Gastroesophageal sphincter (tissue), 3 donors: ENCODE results near the gene MT1X.

Experiments used
- CTCF ChIP-seq, 4 experiments: fragments of 200-600 bp in 2 of 4; fragments of 450-650 bp in 2 of 4; sonication (generic) in 1 of 4; IDR thresholded peaks; one replicate each; pipeline ENCODE4 v1.5.1; 2017 to 2019; ENCODE audit warnings: antibody characterized with exemption in 4 of 4, mild to moderate bottlenecking in 2 of 4, moderate library complexity in 2 of 4
- EP300 ChIP-seq: sonication (generic); formaldehyde crosslinking; IDR thresholded peaks from one replicate; pipeline ENCODE4 v1.6.1; 2017; ENCODE audit warnings: antibody characterized with exemption, mild to moderate bottlenecking
- POLR2A ChIP-seq, 2 donors: fragments of 450-650 bp; IDR thresholded peaks; one replicate each; pipeline ENCODE4 v1.6.1; 2017; ENCODE audit warnings: antibody characterized with exemption in 2 of 2, mild to moderate bottlenecking in 2 of 2, moderate library complexity in 1 of 2

- no peak for TF ChIP-seq CTCF (IDR thresholded peaks at IDR 0.05)
- TF ChIP-seq EP300: no peak
- no peak for TF ChIP-seq POLR2A (IDR thresholded peaks at IDR 0.05)
Measured at GRCh38 chr16:56713794-56714193, 31.5 kb downstream of the MT1X start.
